PC-3 (cell line): ENCODE measurements around the gene YIF1A. TPM values are rescaled to one million over a fixed set of nuclear protein-coding genes. Genes with fewer than 3 reads are reported as not detected.

Experiments used
- ATAC-seq: fragments of 200-7000 bp; cut with Tn5 transposase; 2 replicates; pipeline ENCODE4 v1.9.1; 2020; ENCODE audit warnings: mild to moderate bottlenecking, moderate library complexity
- BruUV-seq: library from RNA; stranded (reverse); fragments of 400-500 nt; replicated peaks from 2 replicates; lab custom pipeline; 2021; lab: Mats Ljungman, UMichigan
- CTCF ChIA-PET: fragments of 300-600 bp; sonication (Branson Sonifier 250); formaldehyde crosslinking; loops from one replicate; lab custom pipeline; 2022; ENCODE audit warnings: antibody characterized with exemption; lab: Charles Lee
- POLR2A ChIA-PET: fragments of 300-600 bp; sonication (Branson Sonifier 250); formaldehyde crosslinking; loops from one replicate; lab custom pipeline; 2022; ENCODE audit warnings: antibody characterized with exemption; ENCODE audit not compliant: unreplicated experiment; lab: Charles Lee
- DNase-seq: peaks from one replicate; pipeline ENCODE4 v3.0.0-alpha.2; 2015
- H2AFZ ChIP-seq: fragments of 300-600 bp; sonication (generic); 2 replicates; pipeline ENCODE4 v1.6.0; 2016; ENCODE audit warnings: antibody characterized with exemption, low read length
- H3F3A ChIP-seq: fragments of 300-600 bp; sonication (generic); one replicate; pipeline ENCODE4 v1.6.0; 2017; ENCODE audit warnings: antibody characterized with exemption, low read length, control low read depth, mild to moderate bottlenecking; ENCODE audit not compliant: unreplicated experiment
- H3K27ac ChIP-seq: fragments of 300-600 bp; sonication (generic); 2 replicates; pipeline ENCODE4 v1.5.1; 2016; ENCODE audit warnings: mild to moderate bottlenecking, low read length
- H3K27me3 ChIP-seq: fragments of 300-600 bp; sonication (generic); 2 replicates; pipeline ENCODE4 v1.6.1; 2016; ENCODE audit warnings: low read length, mixed read lengths
- H3K36me3 ChIP-seq: fragments of 300-600 bp; sonication (generic); 2 replicates; pipeline ENCODE4 v1.6.1; 2016; ENCODE audit warnings: low read depth, mixed run types, low read length, mixed read lengths
- H3K4me1 ChIP-seq: fragments of 300-600 bp; sonication (generic); 2 replicates; pipeline ENCODE4 v1.5.1; 2016; ENCODE audit warnings: low read length; ENCODE audit not compliant: insufficient read depth
- H3K4me2 ChIP-seq: fragments of 300-600 bp; sonication (generic); 2 replicates; pipeline ENCODE4 v1.6.0; 2016; ENCODE audit warnings: low read length
- H3K4me3 ChIP-seq: fragments of 300-600 bp; sonication (generic); 2 replicates; pipeline ENCODE4 v1.5.1; 2016; ENCODE audit warnings: mild to moderate bottlenecking, low read length, mixed read lengths
- H3K79me2 ChIP-seq: fragments of 300-600 bp; sonication (generic); 2 replicates; pipeline ENCODE4 v1.6.1; 2017; ENCODE audit warnings: low read length, mixed read lengths
- H3K9ac ChIP-seq: fragments of 300-600 bp; sonication (generic); 2 replicates; pipeline ENCODE4 v1.6.0; 2016; ENCODE audit warnings: mild to moderate bottlenecking, low read length
- H3K9me2 ChIP-seq: fragments of 300-600 bp; sonication (generic); replicated peaks from 2 replicates; pipeline ENCODE4 v1.6.1; 2016; ENCODE audit warnings: mixed run types, low read length, mixed read lengths
- H3K9me3 ChIP-seq: fragments of 300-600 bp; sonication (generic); 2 replicates; pipeline ENCODE4 v1.6.1; 2016; ENCODE audit warnings: low read length, mixed read lengths
- H4K20me1 ChIP-seq: fragments of 300-600 bp; sonication (generic); 2 replicates; pipeline ENCODE4 v1.6.1; 2016; ENCODE audit warnings: low read length, mixed read lengths
- EZH2 ChIP-seq: fragments of 300-600 bp; sonication (generic); IDR thresholded peaks from one replicate; pipeline ENCODE4 v1.6.1; 2017; ENCODE audit warnings: antibody characterized with exemption, mild to moderate bottlenecking, low read length; ENCODE audit not compliant: unreplicated experiment
- EZH2phosphoT487 ChIP-seq: fragments of 300-600 bp; sonication (generic); IDR thresholded peaks from 2 replicates; pipeline ENCODE4 v1.6.1; 2018; ENCODE audit warnings: mild to moderate bottlenecking, antibody characterized with exemption, low read length, borderline replicate concordance
- intact Hi-C: fragments of 100-400 bp; cut with micrococcal nuclease; formaldehyde crosslinking; loops from 2 replicates; pipeline ENCODE4 v1.9.0; 2023
- total RNA-seq: library from RNA; depleted of rRNA; stranded (reverse); fragments of >200 nt; gene quantifications from 2 replicates; pipeline ENCODE4 v1.2.3, GENCODE V29; 2014; rRNA removed
- TF ChIP-seq, protein P1 (sequence below): fragments of 300-600 bp; sonication (generic); conservative IDR thresholded peaks from 2 replicates; pipeline ENCODE4 v1.5.1; 2017; ENCODE audit warnings: antibody characterized with exemption, low read depth, mild to moderate bottlenecking, low read length

The YIF1A gene
- total RNA-seq, 1 experiment from 2014 or later = 236 TPM

DNA sequence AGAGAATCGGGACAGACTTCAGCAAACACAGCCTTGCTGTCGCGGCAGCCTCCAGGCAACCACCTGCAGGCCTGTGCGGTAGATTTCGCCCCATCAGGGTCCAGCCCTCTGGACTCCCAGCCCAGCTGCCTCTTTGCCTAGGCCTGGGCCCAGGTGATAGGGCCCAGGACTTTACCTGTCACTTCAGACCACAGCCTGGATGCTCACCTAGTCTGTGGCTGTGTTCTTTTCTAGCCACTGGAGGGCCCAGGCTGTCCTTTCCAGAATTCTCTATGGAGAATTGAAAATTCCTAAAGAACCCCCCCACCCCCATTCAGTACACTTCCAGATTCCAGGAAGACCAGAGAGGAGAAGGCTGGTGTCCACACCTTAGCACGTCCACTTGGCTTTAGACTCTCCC, 51.1 kb downstream of the YIF1A start:
- Histone ChIP-seq H3K27ac (no peak overlapping the region), H3K4me2 (no peak overlapping the region), H3K9me3 (no peaks in the 10 kb centered on the region), H3K79me2 (no peaks in the 10 kb centered on the region), H3K4me1 (no peaks in the 10 kb centered on the region), H3K9ac (no peak overlapping the region), H4K20me1 (no peaks in the 10 kb centered on the region), H3K9me2 (no peaks in the 10 kb centered on the region), H2AFZ (no peak overlapping the region), H3K36me3 (peaks cover 8% of the 10 kb centered on the region; the same call in 1 of the 2 replicates), H3K27me3 (no peaks in the 10 kb centered on the region), H3F3A (no peaks in the 10 kb centered on the region), H3K4me3 (no peak overlapping the region)
- DNase-seq (no peak), ATAC-seq (no peak)
- no TSS peak for BruUV-seq
- TF ChIP-seq, protein P1, sequence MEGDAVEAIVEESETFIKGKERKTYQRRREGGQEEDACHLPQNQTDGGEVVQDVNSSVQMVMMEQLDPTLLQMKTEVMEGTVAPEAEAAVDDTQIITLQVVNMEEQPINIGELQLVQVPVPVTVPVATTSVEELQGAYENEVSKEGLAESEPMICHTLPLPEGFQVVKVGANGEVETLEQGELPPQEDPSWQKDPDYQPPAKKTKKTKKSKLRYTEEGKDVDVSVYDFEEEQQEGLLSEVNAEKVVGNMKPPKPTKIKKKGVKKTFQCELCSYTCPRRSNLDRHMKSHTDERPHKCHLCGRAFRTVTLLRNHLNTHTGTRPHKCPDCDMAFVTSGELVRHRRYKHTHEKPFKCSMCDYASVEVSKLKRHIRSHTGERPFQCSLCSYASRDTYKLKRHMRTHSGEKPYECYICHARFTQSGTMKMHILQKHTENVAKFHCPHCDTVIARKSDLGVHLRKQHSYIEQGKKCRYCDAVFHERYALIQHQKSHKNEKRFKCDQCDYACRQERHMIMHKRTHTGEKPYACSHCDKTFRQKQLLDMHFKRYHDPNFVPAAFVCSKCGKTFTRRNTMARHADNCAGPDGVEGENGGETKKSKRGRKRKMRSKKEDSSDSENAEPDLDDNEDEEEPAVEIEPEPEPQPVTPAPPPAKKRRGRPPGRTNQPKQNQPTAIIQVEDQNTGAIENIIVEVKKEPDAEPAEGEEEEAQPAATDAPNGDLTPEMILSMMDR = peak; percentile 19; the same call in 1 of the 2 replicates
- TF ChIP-seq EZH2phosphoT487 = no peak
- no peak for TF ChIP-seq EZH2
- intact Hi-C loops = no loop called here
- CTCF ChIA-PET = no interaction called here
- POLR2A ChIA-PET = no interaction called here

DNA sequence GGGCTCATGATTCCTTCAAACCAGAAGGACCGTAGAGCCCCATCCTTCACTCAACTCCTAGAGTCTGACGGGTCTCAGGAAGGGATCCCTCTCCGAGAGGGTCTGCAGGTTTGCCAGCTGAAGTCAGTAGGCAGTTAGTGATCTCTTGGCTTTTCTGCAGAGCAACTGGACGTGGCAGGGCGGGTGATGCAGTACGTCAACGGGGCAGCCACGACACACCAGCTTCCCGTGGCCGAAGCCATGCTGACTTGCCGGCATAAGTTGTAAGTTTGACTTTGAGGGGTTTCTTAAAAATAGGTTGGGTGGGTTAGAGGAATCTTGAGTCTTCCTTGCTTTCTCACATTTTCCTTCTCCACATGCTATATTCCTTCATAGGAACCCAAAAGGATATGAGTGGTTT, 53.8 kb downstream of the YIF1A start:
- Histone ChIP-seq H3K79me2 (no peaks in the 10 kb centered on the region), H4K20me1 (no peaks in the 10 kb centered on the region), H3K27me3 (no peaks in the 10 kb centered on the region), H3K4me1 (no peaks in the 10 kb centered on the region), H3K4me3 (no peak overlapping the region), H3K9me2 (no peaks in the 10 kb centered on the region), H3K9ac (no peak overlapping the region), H3F3A (no peaks in the 10 kb centered on the region), H3K36me3 (peaks cover 8% of the 10 kb centered on the region; the same call in 1 of the 2 replicates), H3K4me2 (no peak overlapping the region), H3K27ac (no peak overlapping the region), H2AFZ (no peak overlapping the region), H3K9me3 (no peaks in the 10 kb centered on the region)
- DNase-seq = no peak
- CTCF ChIA-PET = no interaction called here
- TF ChIP-seq, protein P1 = no peak
- TF ChIP-seq EZH2phosphoT487 (no peak), EZH2 (no peak)
- POLR2A ChIA-PET = no interaction called here
- intact Hi-C loops = no loop called here
- ATAC-seq = no peak
- BruUV-seq = no TSS peak

Other genes with a start within 250 kb of the YIF1A start
- not detected in 2 replicates for gene GAL3ST3, start 240.0 kb downstream of the YIF1A start, total RNA-seq
- gene SF3B2, start 236.8 kb downstream of the YIF1A start, total RNA-seq = 241 and 318 TPM in 2 replicates
- 28.7 and 31.5 TPM in 2 replicates for gene PACS1, start 218.9 kb downstream of the YIF1A start, total RNA-seq
- 32.1 and 51.5 TPM in 2 replicates for gene KLC2, start 31.4 kb downstream of the YIF1A start, total RNA-seq
- 355 and 380 TPM in 2 replicates for gene RAB1B, start 20.5 kb downstream of the YIF1A start, total RNA-seq
- 2.2 and 5.2 TPM in 2 replicates for gene CNIH2, start 11.0 kb downstream of the YIF1A start, total RNA-seq
- not detected in 2 replicates for gene TMEM151A, start 2.8 kb upstream of the YIF1A start, total RNA-seq
- gene CD248, start 27.9 kb upstream of the YIF1A start, total RNA-seq = not detected in 2 replicates
- gene RIN1, start 47.3 kb upstream of the YIF1A start, total RNA-seq = 41.2 and 71.8 TPM in 2 replicates
- 123 and 176 TPM in 2 replicates for gene BRMS1, start 56.0 kb upstream of the YIF1A start, total RNA-seq
- gene B4GAT1, start 58.5 kb upstream of the YIF1A start, total RNA-seq = 38.9 and 41.1 TPM in 2 replicates
- gene SLC29A2, start 82.6 kb upstream of the YIF1A start, total RNA-seq = 25.5 and 27.8 TPM in 2 replicates
- gene NPAS4, start 131.9 kb upstream of the YIF1A start, total RNA-seq = not detected in 2 replicates
- gene MRPL11, start 149.7 kb upstream of the YIF1A start, total RNA-seq = 214 and 321 TPM in 2 replicates
- gene PELI3, start 177.8 kb upstream of the YIF1A start, total RNA-seq = 22.9 and 35.2 TPM in 2 replicates
- gene DPP3, start 191.3 kb upstream of the YIF1A start, total RNA-seq = 135 and 165 TPM in 2 replicates
- gene BBS1, start 221.5 kb upstream of the YIF1A start, total RNA-seq = 24.4 and 28.4 TPM in 2 replicates